Keratinocyte (primary cell): ENCODE measurements around the gene SMPD1. TPM values are rescaled to one million over a fixed set of nuclear protein-coding genes. Genes with fewer than 3 reads are reported as not detected.

Experiments used
- DNase-seq: peaks from one replicate; pipeline ENCODE4 v3.0.0-alpha.2; 2011; ENCODE audit warnings: low read depth, missing footprints, low spot score
- FAIRE-seq: peaks from 2 replicates; lab custom pipeline; 2011; peaks lifted over from hg19 to GRCh38; lab: Jason Lieb, UNC
- H2AFZ ChIP-seq: 2 replicates; pipeline ENCODE4 v1.6.0; 2012; ENCODE audit warnings: low read length, control low read depth, inconsistent platforms; ENCODE audit not compliant: control insufficient read depth
- H3K27ac ChIP-seq: 2 replicates; pipeline ENCODE4 v1.5.1; 2011; ENCODE audit warnings: low read length; ENCODE audit not compliant: control insufficient read depth, insufficient read depth
- H3K27me3 ChIP-seq: 3 replicates; pipeline ENCODE4 v1.6.0; 2011; ENCODE audit warnings: low read length; ENCODE audit not compliant: control insufficient read depth, insufficient read depth; ENCODE audit errors: extremely low read depth
- H3K36me3 ChIP-seq, 2 experiments: 2 replicates in 1 of 2; 3 replicates in 1 of 2; pipeline ENCODE4 v1.5.1; 2011; ENCODE audit warnings: low read length in 2 of 2, mild to moderate bottlenecking in 1 of 2; ENCODE audit not compliant: control insufficient read depth in 2 of 2, insufficient read depth in 2 of 2; ENCODE audit errors: extremely low read depth in 1 of 2
- H3K4me1 ChIP-seq: 3 replicates; pipeline ENCODE4 v1.5.1; 2011; ENCODE audit warnings: low read length; ENCODE audit not compliant: control insufficient read depth, insufficient read depth; ENCODE audit errors: extremely low read depth
- H3K4me2 ChIP-seq: 3 replicates; pipeline ENCODE4 v1.6.0; 2011; ENCODE audit warnings: low read depth, low read length; ENCODE audit not compliant: control insufficient read depth, insufficient read depth; ENCODE audit errors: extremely low read depth
- H3K4me3 ChIP-seq, 3 experiments: fragments of 200-600 bp in 1 of 3; sonication (generic) in 1 of 3; 2 replicates in 2 of 3; 3 replicates in 1 of 3; pipeline ENCODE4 v1.5.1; 2011 to 2016; ENCODE audit warnings: low read length in 3 of 3, mild to moderate bottlenecking in 3 of 3, control low read depth in 2 of 3, inconsistent platforms in 1 of 3, low read depth in 1 of 3, mixed read lengths in 1 of 3, mixed run types in 1 of 3, moderate library complexity in 1 of 3; ENCODE audit not compliant: control insufficient read depth in 2 of 3, insufficient read depth in 2 of 3; ENCODE audit errors: extremely low read depth in 1 of 3
- H3K79me2 ChIP-seq: 2 replicates; pipeline ENCODE4 v1.6.0; 2012; ENCODE audit warnings: low read length; ENCODE audit not compliant: control insufficient read depth, insufficient read depth
- H3K9ac ChIP-seq: 3 replicates; pipeline ENCODE4 v1.6.0; 2011; ENCODE audit warnings: low read length; ENCODE audit not compliant: control insufficient read depth, insufficient read depth; ENCODE audit errors: extremely low read depth
- H3K9me1 ChIP-seq: 3 replicates; pipeline ENCODE4 v1.6.0; 2011; ENCODE audit warnings: low read length; ENCODE audit not compliant: control insufficient read depth, insufficient read depth; ENCODE audit errors: extremely low read depth
- H3K9me3 ChIP-seq: 2 replicates; pipeline ENCODE4 v1.5.1; 2012; ENCODE audit warnings: low read depth, low read length; ENCODE audit not compliant: control insufficient read depth
- H4K20me1 ChIP-seq: 3 replicates; pipeline ENCODE4 v1.6.0; 2011; ENCODE audit warnings: low read length; ENCODE audit not compliant: control insufficient read depth, insufficient read depth; ENCODE audit errors: extremely low read depth
- EZH2 ChIP-seq: IDR thresholded peaks from one replicate; pipeline ENCODE4 v1.6.1; 2012; ENCODE audit warnings: inconsistent platforms, mild to moderate bottlenecking, low read length, moderate library complexity
- dilution Hi-C: fragments of 300-500 bp; cut with MboI; formaldehyde crosslinking; loops from one replicate; pipeline ENCODE4 v1.7.0; 2020; ENCODE audit warnings: low sequenced_read_pairs; ENCODE audit not compliant: extremely low pct_ligation_motif_present
- polyA plus RNA-seq, 5 experiments: library from polyadenylated mRNA; depleted of rRNA in 3 of 5; stranded (reverse) in 3 of 5; stranded (forward) in 1 of 5; unstranded in 1 of 5; fragments of >200 nt; gene quantifications; 1 replicate in 1 of 5; 2 replicates in 3 of 5; 3 replicates in 1 of 5; pipeline versions ENCODE4 v1.2.1 to v1.2.3, GENCODE V29; 2011 to 2012; ENCODE audit warnings: missing spikeins in 2 of 5, low read depth in 1 of 5, low replicate concordance in 1 of 5
- TF ChIP-seq, protein P1 (sequence below), 3 experiments: IDR thresholded peaks in 1 of 3; conservative IDR thresholded peaks in 1 of 3; optimal IDR thresholded peaks in 1 of 3; 2 replicates in 2 of 3; 3 replicates in 1 of 3; pipeline versions ENCODE3 to v1.5.1; 2011; ENCODE audit warnings: low read length in 3 of 3, mild to moderate bottlenecking in 3 of 3, moderate library complexity in 2 of 3, control low read depth in 1 of 3, inconsistent platforms in 1 of 3; ENCODE audit not compliant: insufficient read depth in 2 of 3; ENCODE audit errors: extremely low read depth in 1 of 3

SMPD1 gene
- polyA plus RNA-seq, 1 donor (not counting 4 experiments of a cell fraction or from before 2014, with no cell fraction given), result 8.0 TPM

DNA sequence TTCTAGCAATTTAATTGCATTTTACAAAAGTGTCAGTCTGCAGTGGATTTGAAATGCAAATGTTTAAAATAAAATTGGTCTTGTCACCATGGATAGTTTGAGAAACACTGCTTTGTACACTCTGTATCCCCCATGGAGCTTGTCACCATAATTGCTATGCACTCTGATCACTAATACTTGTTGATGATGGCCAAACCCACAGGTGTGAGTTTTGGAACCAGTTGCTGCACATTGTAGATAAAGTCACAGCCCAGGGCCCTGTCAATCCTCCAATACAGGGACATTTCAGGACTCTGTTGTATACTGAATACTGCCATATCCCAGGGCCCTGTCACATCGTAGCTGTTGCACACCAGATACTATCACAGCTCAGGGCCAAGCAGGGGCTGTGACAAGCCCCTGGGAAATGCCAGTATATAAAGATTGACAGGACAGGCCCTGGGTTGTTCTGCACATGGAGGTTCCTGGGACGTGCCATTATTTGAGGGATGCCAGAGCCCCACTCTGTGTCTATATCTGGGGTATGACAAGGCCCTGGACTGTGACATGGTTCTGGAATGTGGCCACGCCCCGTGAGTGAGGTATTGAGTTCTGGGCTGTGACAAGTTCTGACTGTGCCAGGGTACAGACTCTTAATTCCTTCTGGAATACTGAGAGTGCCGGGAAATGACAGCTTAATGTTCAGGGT, 27.9 kb upstream of the SMPD1 start:
- FAIRE-seq (peak; percentile 29), DNase-seq (no peak)
- H3K79me2 ChIP-seq, result no peaks in the 10 kb centered on the region
- no peak overlapping the region for H2AFZ ChIP-seq
- peaks cover 6% of the 10 kb centered on the region for H3K4me1 ChIP-seq
- H3K27ac ChIP-seq, result no peak overlapping the region
- no peaks in the 10 kb centered on the region for H4K20me1 ChIP-seq
- no peaks in the 10 kb centered on the region for H3K9me1 ChIP-seq
- H3K9ac ChIP-seq, result no peak overlapping the region
- no peaks in the 10 kb centered on the region for H3K36me3 ChIP-seq
- H3K9me3 ChIP-seq, result no peaks in the 10 kb centered on the region
- no peaks in the 10 kb centered on the region for H3K27me3 ChIP-seq
- TF ChIP-seq, protein P1, sequence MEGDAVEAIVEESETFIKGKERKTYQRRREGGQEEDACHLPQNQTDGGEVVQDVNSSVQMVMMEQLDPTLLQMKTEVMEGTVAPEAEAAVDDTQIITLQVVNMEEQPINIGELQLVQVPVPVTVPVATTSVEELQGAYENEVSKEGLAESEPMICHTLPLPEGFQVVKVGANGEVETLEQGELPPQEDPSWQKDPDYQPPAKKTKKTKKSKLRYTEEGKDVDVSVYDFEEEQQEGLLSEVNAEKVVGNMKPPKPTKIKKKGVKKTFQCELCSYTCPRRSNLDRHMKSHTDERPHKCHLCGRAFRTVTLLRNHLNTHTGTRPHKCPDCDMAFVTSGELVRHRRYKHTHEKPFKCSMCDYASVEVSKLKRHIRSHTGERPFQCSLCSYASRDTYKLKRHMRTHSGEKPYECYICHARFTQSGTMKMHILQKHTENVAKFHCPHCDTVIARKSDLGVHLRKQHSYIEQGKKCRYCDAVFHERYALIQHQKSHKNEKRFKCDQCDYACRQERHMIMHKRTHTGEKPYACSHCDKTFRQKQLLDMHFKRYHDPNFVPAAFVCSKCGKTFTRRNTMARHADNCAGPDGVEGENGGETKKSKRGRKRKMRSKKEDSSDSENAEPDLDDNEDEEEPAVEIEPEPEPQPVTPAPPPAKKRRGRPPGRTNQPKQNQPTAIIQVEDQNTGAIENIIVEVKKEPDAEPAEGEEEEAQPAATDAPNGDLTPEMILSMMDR (optimal IDR thresholded peaks at IDR 0.05 in 1 of 3, IDR thresholded peaks at IDR 0.05 in 1 of 3, conservative IDR thresholded peaks at IDR 0.05 in 1 of 3; ENCODE audit: extremely low read depth in 1 of 3, insufficient read depth in 2 of 3, low read length in 3 of 3), result no peak
- no peak for TF ChIP-seq EZH2
- dilution Hi-C loops, result no loop called here
- no peak overlapping the region for H3K4me3 ChIP-seq
- no peak overlapping the region for H3K4me2 ChIP-seq

DNA sequence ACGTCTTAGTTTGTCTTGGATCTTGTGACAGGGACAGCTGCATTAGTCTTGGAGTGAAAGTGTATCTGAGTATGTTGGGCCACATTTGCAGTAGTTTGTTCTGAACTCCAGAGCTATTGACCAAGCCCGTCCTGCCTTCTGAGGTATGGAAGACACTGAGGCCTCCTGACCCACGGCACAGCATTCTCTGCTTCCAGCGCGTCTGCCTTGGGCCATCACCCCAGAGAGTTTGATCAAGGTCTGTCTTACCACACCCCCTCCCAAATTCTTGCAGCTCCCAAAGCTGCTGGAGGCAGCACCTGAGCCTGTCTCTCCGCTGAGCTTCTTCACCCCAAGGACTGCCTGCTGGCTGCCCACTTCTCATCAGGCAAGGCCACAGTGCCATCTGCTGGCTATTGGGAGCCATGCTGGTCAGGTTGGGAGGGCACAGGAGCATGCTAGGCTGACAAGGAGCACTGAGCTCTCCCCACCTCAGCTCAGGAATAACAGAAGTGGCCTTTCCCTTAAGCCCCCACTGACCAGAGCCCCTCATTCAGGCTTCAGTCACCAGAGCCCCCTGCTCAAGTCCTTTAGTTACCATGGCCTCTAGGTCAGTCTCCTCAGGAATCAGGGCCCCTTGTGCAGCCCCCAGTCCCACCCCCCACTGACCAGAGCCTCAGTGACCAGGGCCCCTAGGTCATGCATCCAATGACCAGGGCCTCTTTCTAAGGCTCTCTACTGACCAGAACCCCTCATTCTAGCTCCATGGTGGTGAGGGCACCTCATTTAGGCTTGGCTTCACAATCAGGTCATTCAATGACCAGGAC, 27.2 kb upstream of the SMPD1 start:
- H3K4me2 ChIP-seq, result no peak overlapping the region
- dilution Hi-C loops, result no loop called here
- H4K20me1 ChIP-seq, result no peaks in the 10 kb centered on the region
- no peaks in the 10 kb centered on the region for H3K9me3 ChIP-seq
- DNase-seq (peak; percentile 48), FAIRE-seq (peak; percentile 85)
- peaks cover 5% of the 10 kb centered on the region for H3K4me1 ChIP-seq
- no peak overlapping the region for H3K9ac ChIP-seq
- H3K36me3 ChIP-seq, result no peaks in the 10 kb centered on the region
- no peaks in the 10 kb centered on the region for H3K27me3 ChIP-seq
- H3K9me1 ChIP-seq, result no peaks in the 10 kb centered on the region
- no peak overlapping the region for H3K4me3 ChIP-seq
- H3K27ac ChIP-seq, result no peak overlapping the region
- no peaks in the 10 kb centered on the region for H3K79me2 ChIP-seq
- no peak for TF ChIP-seq EZH2
- TF ChIP-seq, protein P1 (optimal IDR thresholded peaks at IDR 0.05 in 1 of 3, IDR thresholded peaks at IDR 0.05 in 1 of 3, conservative IDR thresholded peaks at IDR 0.05 in 1 of 3; ENCODE audit: extremely low read depth in 1 of 3, insufficient read depth in 2 of 3, low read length in 3 of 3), result peak; percentile 95 to 99 (median 97)
- no peak overlapping the region for H2AFZ ChIP-seq
